ENCODE results near the gene IFITM1.
"Not testable (repeated sequence)": the region's sequence is repeated elsewhere in the genome, so short reads cannot be mapped to it uniquely, and the experiment has no call there.

Gene IFITM1

DNA sequence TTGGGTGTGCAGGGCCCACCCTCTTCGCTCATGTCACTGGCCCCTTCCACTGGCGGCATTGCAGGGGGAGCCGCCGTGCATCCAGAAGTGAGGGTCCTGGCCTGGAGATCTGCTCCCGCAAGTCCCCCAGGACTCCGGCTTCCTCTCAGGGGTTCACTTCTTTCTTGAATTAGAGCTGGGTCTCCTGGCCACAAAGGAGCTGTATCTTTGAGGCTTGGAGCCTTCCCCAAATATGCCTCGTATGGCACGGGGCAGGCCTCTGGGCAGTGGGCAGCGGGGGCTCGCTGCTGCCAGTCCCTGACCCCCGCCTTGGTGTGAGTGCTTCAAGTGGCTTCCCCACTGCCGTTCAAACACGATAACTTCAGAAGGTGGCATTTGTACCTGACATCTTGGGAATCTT lies 14.2 kb downstream of the IFITM1 start:
- DNase-seq: no peak

- not testable (repeated sequence) for DNase-seq
Measured at GRCh38 chr11:328516-329100, 14.8 kb downstream of the IFITM1 start.

GRCh38 chr11:329886-330253 lies 16.0 kb downstream of the IFITM1 start:
- DNase-seq: no peak

GRCh38 chr11:330307-330693 lies 16.5 kb downstream of the IFITM1 start:
- no peak for DNase-seq

- DNase-seq: no peak
Measured at GRCh38 chr11:330694-331357, 17.0 kb downstream of the IFITM1 start.

GRCh38 chr11:331358-332060 lies 17.7 kb downstream of the IFITM1 start:
- DNase-seq: no peak

DNA sequence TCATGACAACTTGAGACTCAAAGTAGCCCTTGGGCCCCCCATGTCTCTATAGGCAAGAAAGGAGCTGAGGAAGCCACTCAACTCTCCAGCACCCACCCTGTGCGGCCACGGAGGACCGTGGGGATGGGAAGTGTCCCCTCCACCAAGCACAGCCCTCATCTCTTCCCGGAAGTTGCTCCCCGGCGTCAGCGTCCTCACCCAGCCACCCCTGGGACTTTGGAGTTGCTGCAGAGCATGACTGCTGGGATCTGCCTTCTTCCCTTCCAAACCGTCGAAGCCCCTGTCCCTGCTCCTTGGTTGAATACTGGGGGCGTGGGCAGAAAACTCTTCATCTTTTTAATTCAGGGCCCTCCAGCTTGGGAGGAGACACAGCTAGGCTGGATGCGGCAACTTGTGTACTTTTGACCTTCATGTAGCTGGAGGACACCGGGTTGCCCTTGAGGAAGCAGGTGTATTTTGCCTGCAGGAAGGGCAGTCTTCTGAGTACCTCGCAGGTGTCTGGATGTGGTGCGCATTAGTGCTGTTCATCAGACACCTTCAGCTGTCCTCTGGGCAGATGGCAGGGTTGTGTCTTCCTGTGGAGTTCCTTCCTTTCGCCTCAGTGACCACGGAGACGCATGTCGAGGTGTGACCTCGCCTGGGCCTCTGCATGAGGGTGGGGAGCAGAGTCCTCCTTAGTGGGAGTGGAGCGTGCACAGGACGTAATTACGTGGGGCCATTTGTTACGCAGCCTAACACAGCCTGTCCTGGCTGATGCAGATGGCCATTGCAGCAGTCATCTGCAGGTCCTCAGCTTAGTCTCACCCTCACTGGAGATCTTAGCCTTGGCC lies 19.0 kb downstream of the IFITM1 start:
- DNase-seq: no peak

DNA sequence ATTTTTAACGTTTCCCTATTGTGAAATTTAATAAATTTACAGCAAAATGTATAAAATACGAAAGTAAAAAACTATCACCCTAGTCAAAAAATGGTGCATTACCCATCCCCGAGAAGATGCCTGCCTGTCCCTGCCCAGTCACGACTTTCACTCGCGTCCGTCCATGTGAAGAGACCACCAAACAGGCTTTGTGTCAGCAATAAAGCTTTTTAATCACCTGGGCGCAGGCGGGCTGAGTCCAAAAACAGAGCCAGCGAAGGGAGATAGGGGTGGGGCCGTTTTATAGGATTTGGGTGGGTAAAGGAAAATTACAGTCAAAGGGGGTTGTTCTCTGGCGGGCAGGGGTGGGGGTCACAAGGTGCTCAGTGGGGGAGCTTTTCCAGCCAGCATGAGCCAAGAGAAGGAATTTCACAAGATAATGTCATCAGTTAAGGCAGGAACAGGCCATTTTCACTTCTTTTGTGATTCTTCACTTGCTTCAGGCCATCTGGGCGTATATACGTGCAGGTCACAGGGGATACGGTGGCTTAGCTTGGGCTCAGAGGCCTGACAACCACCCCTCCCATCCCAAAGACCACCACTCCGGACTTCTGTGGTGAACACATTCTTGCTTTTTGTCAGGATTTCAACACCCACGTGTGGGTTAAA lies 19.9 kb downstream of the IFITM1 start:
- DNase-seq: not testable (repeated sequence)

DNA sequence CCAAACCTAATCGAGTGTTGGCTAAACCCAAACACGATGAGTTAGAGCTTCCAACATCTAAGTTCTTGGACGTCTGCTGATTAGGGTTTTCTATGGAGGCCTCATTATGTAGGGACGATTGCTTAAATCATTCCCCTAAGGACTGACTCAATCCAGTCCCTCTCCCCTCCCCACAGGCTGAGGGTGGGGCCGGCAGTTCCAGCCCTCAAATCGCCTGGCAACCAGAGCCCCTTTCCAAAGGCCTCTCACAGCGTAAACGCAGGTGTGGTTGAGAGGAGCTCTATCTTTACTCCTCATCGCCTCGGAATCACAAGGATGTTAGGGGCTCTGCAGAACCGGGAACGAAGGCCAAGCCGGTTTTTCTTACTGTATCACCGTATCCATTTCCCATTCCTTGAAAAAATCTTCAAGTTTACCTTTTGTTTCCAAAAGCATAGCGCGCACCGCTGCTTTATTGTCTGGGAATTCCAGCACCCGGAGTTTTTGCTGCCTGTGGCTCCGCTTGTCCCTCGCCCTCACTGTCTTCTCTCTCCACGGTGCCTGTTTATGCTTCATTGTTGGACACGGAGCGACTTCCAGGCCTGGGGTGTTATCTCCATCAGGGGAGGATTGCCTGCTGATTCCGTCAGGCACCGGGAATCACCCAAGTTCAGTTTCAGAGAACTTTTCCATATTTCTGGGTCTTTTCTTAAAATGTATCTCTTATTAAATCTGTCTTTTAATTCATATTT lies 20.6 kb downstream of the IFITM1 start:
- DNase-seq: no peak

DNA sequence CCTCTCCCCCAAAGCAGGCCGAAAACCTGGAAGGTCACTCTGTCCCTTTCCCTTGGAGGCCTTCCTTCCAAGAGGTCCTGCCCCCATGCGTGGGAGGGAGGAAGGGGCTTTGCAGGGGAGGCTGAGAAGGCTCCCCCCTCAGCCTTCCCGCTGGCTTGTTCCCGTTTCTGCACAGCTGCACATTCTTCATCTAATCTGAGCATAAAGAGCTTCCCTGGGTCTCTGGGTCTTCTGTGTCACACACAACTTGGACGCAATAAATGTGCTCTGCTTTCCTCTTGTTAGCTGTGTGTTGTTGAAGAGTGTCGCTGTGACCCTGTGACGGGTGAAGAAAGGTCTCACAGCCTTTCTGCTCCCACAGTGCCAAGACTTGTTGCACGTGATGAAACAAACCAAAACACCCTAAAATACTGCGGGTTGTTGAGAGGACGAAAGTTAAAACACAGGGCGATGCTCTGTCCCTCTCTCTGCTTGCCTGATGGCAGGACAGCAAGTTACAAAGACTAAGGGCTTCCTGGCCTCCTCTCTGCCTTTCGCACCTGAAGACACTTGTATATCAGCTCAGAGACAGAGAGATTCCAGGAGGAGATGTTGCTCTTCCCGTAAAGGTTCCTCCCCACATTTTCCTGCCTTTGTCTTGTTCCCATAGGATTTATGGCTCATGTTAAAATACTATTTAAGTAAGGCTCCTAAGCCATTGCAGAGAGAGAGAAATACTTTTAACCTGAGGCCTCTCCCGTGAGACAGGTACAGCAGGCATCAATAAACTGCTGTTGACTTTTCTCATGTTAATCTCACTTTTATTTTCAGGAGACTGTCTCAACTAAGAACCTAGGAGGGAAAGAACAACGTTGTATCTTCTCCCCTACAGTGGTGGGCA lies 22.2 kb downstream of the IFITM1 start:
- DNase-seq: peak in 1 of 2 donors; percentile 27

DNA sequence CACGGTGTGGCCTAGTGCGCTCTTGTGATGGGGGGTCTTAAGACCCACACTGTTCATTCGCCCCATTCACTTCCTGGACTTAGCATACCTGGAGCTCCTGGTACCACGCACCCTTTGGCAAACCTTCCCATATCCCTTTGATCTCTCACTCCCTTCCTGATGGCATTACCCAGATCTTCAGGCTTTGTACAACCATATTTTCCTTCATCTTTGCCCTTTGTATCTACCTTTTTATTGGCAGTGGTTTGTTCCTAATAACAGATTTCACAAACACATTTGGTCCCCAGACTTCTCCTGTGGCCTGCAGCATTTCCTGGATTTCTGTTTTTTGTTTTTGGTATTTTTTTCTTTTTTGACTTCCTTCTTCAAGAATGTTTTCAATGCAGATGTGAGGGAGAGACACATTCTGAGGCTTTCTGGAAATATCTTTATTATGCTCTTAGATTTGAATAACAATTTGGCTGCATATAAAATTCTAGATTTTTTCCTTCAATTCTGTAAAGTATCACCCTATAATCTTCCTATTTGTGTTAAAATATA lies 22.9 kb downstream of the IFITM1 start:
- no peak for DNase-seq

GRCh38 chr11:337711-338110 lies 23.9 kb downstream of the IFITM1 start:
- no peak for DNase-seq

DNA sequence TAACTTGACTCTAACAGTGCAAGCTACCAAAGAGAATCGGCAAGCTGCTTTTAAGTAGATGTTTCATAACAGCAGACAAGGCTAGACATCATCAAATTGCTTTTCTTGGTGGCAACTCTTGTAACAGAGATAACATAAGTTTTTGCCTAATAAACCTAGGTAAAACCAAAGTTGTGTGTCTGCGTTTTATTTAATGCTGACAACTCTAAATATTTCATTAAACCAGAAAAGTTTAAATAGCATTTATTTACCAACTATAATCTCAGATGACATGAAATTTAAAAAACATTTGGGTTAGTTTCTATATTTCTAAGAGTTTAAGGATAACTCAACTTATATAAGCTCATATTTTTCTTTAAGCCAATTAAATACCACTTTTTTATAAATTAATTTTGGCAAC lies 26.1 kb downstream of the IFITM1 start:
- no peak for DNase-seq

- DNase-seq: no peak
Measured at GRCh38 chr11:340539-341512, 27.0 kb downstream of the IFITM1 start.

DNA sequence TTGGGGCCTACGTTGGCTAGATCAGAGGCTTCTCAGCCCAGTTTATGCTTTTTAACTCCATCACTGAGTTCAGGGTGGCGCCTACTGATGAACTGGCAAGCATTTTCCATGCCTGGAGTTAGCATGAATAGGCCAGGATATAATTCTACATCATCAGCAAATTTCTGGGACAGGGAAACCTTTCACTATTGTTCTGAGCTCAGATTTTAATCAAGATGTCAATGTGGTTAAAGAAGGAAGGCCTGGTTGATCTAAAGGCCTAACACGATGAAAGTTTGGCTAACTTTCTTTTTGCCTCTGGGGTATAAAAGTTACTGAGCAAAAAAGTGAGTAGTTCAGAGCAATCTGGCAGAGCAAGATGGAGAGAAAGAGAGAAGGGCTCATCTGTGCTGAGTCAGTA lies 28.5 kb downstream of the IFITM1 start:
- no peak for DNase-seq

GRCh38 chr11:344836-345578 lies 31.2 kb downstream of the IFITM1 start:
- DNase-seq: no peak

DNA sequence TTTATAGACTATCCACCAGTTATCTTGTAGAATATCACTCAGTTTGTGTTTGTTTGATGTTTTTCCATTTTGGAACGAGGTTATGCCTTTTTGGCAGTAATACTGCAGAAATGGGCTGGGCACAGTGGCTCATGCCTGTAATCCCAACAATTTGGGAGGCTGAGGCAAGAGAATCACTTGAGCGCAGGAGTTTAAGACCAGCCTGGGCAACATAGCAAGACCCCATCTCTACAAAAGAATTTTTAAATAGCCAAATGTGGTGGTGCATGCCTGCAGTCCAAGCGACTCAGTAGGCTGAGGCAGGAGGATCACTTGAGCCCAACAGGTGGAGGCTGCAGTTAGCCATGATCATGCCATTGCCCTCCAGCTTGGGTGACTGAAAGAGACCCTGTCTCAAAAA lies 32.7 kb downstream of the IFITM1 start:
- no peak for DNase-seq

- DNase-seq: not testable (repeated sequence)
Measured at GRCh38 chr11:349270-349954, 35.6 kb downstream of the IFITM1 start.
